CD8-positive, alpha-beta memory T cell (primary cell): ENCODE data around the gene H6PD. TPM values are rescaled to one million over a fixed set of nuclear protein-coding genes. Genes with fewer than 3 reads are reported as not detected.

ENCODE experiments used
- CTCF ChIA-PET: fragments of 350-600 bp; sonication (Branson Sonifier 250); formaldehyde crosslinking; loops from one replicate; lab custom pipeline; 2021; ENCODE audit warnings: antibody characterized with exemption; lab: Charles Lee
- POLR2A ChIA-PET: fragments of 350-600 bp; sonication (Branson Sonifier 250); formaldehyde crosslinking; loops from one replicate; lab custom pipeline; 2021; ENCODE audit warnings: antibody characterized with exemption; lab: Charles Lee
- DNase-seq, 5 donors: peaks; one replicate each; pipeline versions ENCODE4 v3.0.0 to v3.0.0-alpha.2; 2020 to 2022; ENCODE audit warnings: mixed read lengths in 1 of 5
- H3K27ac ChIP-seq: one replicate; pipeline ENCODE4 v1.7.0; 2013; ENCODE audit warnings: low read depth, mild to moderate bottlenecking, low read length, moderate library complexity
- H3K27me3 ChIP-seq: 2 replicates; pipeline ENCODE4 v1.7.0; 2013; ENCODE audit warnings: low read length, mild to moderate bottlenecking; ENCODE audit not compliant: insufficient read depth, poor library complexity, severe bottlenecking
- H3K36me3 ChIP-seq: 2 replicates; pipeline ENCODE4 v1.7.0; 2013; ENCODE audit warnings: mild to moderate bottlenecking, low read length, moderate library complexity; ENCODE audit not compliant: insufficient read depth
- H3K4me1 ChIP-seq: 2 replicates; pipeline ENCODE4 v1.7.0; 2013; ENCODE audit warnings: mild to moderate bottlenecking, low read length, moderate library complexity; ENCODE audit not compliant: insufficient read depth
- H3K4me3 ChIP-seq: 2 replicates; pipeline ENCODE4 v1.7.0; 2013; ENCODE audit warnings: mild to moderate bottlenecking, low read length
- H3K9me3 ChIP-seq: 2 replicates; pipeline ENCODE4 v1.7.0; 2013; ENCODE audit warnings: mild to moderate bottlenecking, low read length
- H3K27ac Mint-ChIP-seq, 8 donors: one replicate each; pipeline ENCODE4 v1.8.0; 2020 to 2021; ENCODE audit warnings: mixed read lengths in 8 of 8, mild to moderate bottlenecking in 6 of 8, inconsistent platforms in 3 of 8, moderate library complexity in 3 of 8
- H3K27me3 Mint-ChIP-seq, 2 donors: one replicate each; pipeline ENCODE4 v1.8.0; 2020 to 2021; ENCODE audit warnings: mixed read lengths in 2 of 2, mild to moderate bottlenecking in 1 of 2, moderate library complexity in 1 of 2
- H3K36me3 Mint-ChIP-seq, 3 donors: one replicate each; pipeline ENCODE4 v1.8.0; 2020 to 2021; ENCODE audit warnings: mixed read lengths in 3 of 3, inconsistent platforms in 1 of 3, mild to moderate bottlenecking in 1 of 3
- H3K4me1 Mint-ChIP-seq, 3 donors: one replicate each; pipeline ENCODE4 v1.8.0; 2020 to 2021; ENCODE audit warnings: mixed read lengths in 3 of 3, inconsistent platforms in 1 of 3, mild to moderate bottlenecking in 1 of 3
- H3K4me3 Mint-ChIP-seq, 7 donors: one replicate each; pipeline ENCODE4 v1.8.0; 2020 to 2021; ENCODE audit warnings: mixed read lengths in 7 of 7, mild to moderate bottlenecking in 6 of 7, moderate library complexity in 4 of 7, inconsistent platforms in 2 of 7
- H3K9me3 Mint-ChIP-seq, 5 donors: one replicate each; pipeline ENCODE4 v1.8.0; 2020 to 2022; ENCODE audit warnings: mixed read lengths in 5 of 5, mild to moderate bottlenecking in 3 of 5, moderate library complexity in 2 of 5, inconsistent platforms in 1 of 5
- polyA plus RNA-seq: library from polyadenylated mRNA; unstranded; fragments of 300-500 nt; fragmentation: Illumina TruSeq; gene quantifications from one replicate; pipeline ENCODE4 v1.2.3, GENCODE V29; 2021
- total RNA-seq, 2 experiments: library from RNA; stranded (reverse); gene quantifications; one replicate each; pipeline ENCODE4 v1.2.3, GENCODE V29; 2021

Gene H6PD
- total and polyA plus RNA-seq, 3 experiments from 2014 or later: 7.8 to 11.6 (median 7.9) TPM

DNA sequence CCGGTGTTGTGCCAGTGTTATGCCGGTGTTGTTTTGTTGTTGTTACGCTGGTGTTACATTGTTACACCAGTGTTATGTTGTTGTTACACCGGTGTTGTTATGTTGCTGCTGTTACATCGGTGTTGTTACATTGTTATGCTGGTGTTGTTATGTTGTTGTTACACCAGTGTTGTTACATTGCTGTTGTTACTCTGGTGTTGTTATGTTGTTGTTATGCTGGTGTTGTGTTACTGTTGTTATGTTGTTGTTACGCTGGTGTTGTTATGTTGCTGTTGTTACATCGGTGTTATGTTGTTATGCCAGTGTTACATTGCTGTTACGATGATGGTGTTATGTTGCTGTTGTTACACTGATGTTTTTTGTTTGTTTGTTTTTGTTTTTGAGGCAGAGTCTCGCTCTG is 24.1 kb downstream of the H6PD start:
- Mint-ChIP-seq H3K27ac (no peak overlapping the region), H3K27me3 (no peaks in the 10 kb centered on the region), H3K9me3 (peaks cover 0 to 1% (median 0%) of the 10 kb centered on the region in 5 donors), H3K36me3 (peaks cover 11 to 51% (median 12%) of the 10 kb centered on the region in 3 donors), H3K4me1 (peaks cover 20 to 49% (median 30%) of the 10 kb centered on the region in 3 donors), H3K4me3 (no peak overlapping the region)
- H3K27ac ChIP-seq: no peak overlapping the region
- ChIA-PET CTCF (no interaction called here), POLR2A (no interaction called here)
- H3K36me3 ChIP-seq: peaks cover 6% of the 10 kb centered on the region
- no peaks in the 10 kb centered on the region for H3K4me1 ChIP-seq
- no peaks in the 10 kb centered on the region for H3K9me3 ChIP-seq
- no peak overlapping the region for H3K4me3 ChIP-seq
- DNase-seq: no peak
- no peaks in the 10 kb centered on the region for H3K27me3 ChIP-seq

GRCh38 chr1:9260059-9260766 is 25.6 kb downstream of the H6PD start:
- Mint-ChIP-seq H3K4me3 (no peak overlapping the region), H3K36me3 (peaks cover 11 to 61% (median 12%) of the 10 kb centered on the region in 3 donors), H3K27me3 (no peaks in the 10 kb centered on the region), H3K9me3 (peaks cover 0 to 1% (median 0%) of the 10 kb centered on the region in 5 donors), H3K4me1 (peaks cover 20 to 38% (median 30%) of the 10 kb centered on the region in 3 donors), H3K27ac (peak overlapping the region in 3 of 8 donors; percentile 8 to 19 (median 15))
- Histone ChIP-seq H3K9me3 (no peaks in the 10 kb centered on the region), H3K27ac (no peak overlapping the region), H3K36me3 (peaks cover 6% of the 10 kb centered on the region), H3K27me3 (no peaks in the 10 kb centered on the region), H3K4me3 (no peak overlapping the region), H3K4me1 (no peaks in the 10 kb centered on the region)
- ChIA-PET CTCF (interaction anchor here (0.6 kb wide), 1 partner anchor 893 kb away, joined by 3 read pairs; no protein-coding TSS in a partner anchor), POLR2A (no interaction called here)
- DNase-seq: no peak

DNA sequence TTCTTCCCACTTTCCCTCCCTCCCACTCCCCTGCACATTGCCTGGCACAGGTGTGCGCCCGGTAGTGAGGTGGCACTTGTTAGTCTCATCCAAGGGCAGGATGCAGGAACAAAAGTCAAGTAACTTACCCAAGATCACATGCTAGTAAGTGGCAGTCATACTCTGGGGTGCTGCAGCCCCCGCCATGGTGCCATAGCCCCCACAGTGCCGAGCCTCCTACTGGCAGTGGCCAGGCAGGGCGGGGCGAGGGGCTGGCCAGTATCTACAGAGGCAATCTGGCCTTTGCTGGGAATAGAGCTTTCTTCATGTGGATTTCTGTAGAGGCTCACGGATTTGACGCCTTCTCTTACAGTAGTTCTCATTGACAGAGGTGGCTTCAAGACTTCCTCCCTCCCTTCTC is 26.9 kb downstream of the H6PD start:
- peaks cover 0 to 1% (median 0%) of the 10 kb centered on the region in 5 donors for H3K9me3 Mint-ChIP-seq
- peaks cover 6% of the 10 kb centered on the region for H3K36me3 ChIP-seq
- peaks cover 20 to 37% (median 30%) of the 10 kb centered on the region in 3 donors for H3K4me1 Mint-ChIP-seq
- H3K27me3 ChIP-seq: no peaks in the 10 kb centered on the region
- peak overlapping the region in 3 of 8 donors; percentile 2 to 51 (median 23) for H3K27ac Mint-ChIP-seq
- no peak overlapping the region for H3K27ac ChIP-seq
- DNase-seq: no peak
- ChIA-PET CTCF (no interaction called here), POLR2A (no interaction called here)
- H3K9me3 ChIP-seq: no peaks in the 10 kb centered on the region
- H3K4me3 Mint-ChIP-seq: no peak overlapping the region
- H3K4me3 ChIP-seq: no peak overlapping the region
- no peaks in the 10 kb centered on the region for H3K4me1 ChIP-seq
- peaks cover 11 to 61% (median 14%) of the 10 kb centered on the region in 3 donors for H3K36me3 Mint-ChIP-seq
- H3K27me3 Mint-ChIP-seq: no peaks in the 10 kb centered on the region

DNA sequence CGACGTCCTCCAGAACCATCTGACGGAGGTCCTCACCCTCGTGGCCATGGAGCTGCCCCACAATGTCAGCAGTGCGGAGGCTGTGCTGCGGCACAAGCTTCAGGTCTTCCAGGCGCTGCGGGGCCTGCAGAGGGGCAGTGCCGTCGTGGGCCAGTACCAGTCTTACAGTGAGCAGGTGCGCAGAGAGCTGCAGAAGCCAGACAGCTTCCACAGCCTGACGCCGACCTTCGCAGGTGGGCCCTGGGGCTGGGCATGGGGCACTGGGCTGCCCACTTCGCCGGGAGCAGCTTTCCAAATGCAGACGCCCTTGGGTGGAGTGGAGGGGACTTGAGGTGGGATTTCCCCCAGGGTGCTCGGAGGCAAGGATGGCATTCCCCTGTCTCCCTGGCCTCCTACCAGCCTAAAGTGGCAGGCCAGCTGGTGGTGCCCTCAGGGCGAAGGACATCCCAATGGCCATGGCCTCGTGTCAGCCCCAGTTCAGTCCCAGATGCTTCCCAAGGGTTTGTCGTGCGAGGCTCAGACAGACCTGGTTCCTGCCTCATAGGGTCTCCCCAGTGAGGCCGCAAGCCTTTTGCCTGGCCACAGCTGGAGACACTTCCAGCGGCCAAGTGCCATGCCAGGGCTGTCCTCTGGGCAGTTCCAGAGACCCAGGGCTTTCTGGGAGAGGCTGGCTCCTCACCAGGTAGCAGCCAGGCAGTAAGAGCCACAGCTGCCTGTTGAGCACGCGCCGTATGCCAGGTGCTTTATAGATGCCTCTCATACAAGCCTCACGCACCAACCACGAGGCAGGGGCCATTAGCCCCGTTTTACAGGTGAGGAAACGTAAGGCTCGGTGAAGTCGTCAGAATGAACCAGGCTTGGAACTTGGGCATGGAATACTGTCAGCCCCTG is 27.8 kb downstream of the H6PD start:
- Mint-ChIP-seq H3K36me3 (peaks cover 11 to 61% (median 12%) of the 10 kb centered on the region in 3 donors), H3K4me1 (peaks cover 23 to 39% (median 30%) of the 10 kb centered on the region in 3 donors), H3K9me3 (peaks cover 0 to 1% (median 0%) of the 10 kb centered on the region in 5 donors), H3K27ac (peak overlapping the region in 1 of 8 donors; percentile 2), H3K27me3 (no peaks in the 10 kb centered on the region), H3K4me3 (no peak overlapping the region)
- Histone ChIP-seq H3K4me1 (no peaks in the 10 kb centered on the region), H3K9me3 (no peaks in the 10 kb centered on the region), H3K36me3 (peaks cover 6% of the 10 kb centered on the region), H3K27ac (no peak overlapping the region), H3K4me3 (no peak overlapping the region), H3K27me3 (no peaks in the 10 kb centered on the region)
- no peak for DNase-seq
- ChIA-PET CTCF (no interaction called here), POLR2A (no interaction called here)

GRCh38 chr1:9263276-9263855 is 28.8 kb downstream of the H6PD start:
- H3K9me3 Mint-ChIP-seq: peaks cover 0 to 1% (median 0%) of the 10 kb centered on the region in 5 donors
- POLR2A ChIA-PET: no interaction called here

DNA sequence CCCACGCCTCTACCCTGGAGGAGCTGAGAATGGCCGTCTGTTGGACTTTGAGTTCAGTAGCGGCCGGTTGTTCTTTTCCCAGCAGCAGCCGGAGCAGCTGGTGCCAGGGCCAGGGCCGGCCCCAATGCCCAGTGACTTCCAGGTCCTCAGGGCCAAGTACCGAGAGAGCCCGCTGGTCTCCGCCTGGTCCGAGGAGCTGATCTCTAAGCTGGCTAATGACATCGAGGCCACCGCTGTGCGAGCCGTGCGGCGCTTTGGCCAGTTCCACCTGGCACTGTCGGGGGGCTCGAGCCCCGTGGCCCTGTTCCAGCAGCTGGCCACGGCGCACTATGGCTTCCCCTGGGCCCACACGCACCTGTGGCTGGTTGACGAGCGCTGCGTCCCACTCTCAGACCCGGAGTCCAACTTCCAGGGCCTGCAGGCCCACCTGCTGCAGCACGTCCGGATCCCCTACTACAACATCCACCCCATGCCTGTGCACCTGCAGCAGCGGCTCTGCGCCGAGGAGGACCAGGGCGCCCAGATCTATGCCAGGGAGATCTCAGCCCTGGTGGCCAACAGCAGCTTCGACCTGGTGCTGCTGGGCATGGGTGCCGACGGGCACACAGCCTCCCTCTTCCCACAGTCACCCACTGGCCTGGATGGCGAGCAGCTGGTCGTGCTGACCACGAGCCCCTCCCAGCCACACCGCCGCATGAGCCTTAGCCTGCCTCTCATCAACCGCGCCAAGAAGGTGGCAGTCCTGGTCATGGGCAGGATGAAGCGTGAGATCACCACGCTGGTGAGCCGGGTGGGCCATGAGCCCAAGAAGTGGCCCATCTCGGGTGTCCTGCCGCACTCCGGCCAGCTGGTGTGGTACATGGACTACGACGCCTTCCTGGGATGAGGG is 29.7 kb downstream of the H6PD start:
- no peak overlapping the region for H3K4me3 Mint-ChIP-seq
- H3K36me3 ChIP-seq: peaks cover 6% of the 10 kb centered on the region
- H3K27me3 ChIP-seq: no peaks in the 10 kb centered on the region
- H3K4me3 ChIP-seq: no peak overlapping the region
- peaks cover 15 to 25% (median 16%) of the 10 kb centered on the region in 3 donors for H3K4me1 Mint-ChIP-seq
- H3K9me3 Mint-ChIP-seq: peaks cover 0 to 1% (median 0%) of the 10 kb centered on the region in 5 donors
- ChIA-PET CTCF (interaction anchor here (1.4 kb wide), 1 partner anchor 27 kb away, joined by 3 read pairs; no protein-coding TSS in a partner anchor), POLR2A (no interaction called here)
- H3K9me3 ChIP-seq: no peaks in the 10 kb centered on the region
- H3K27me3 Mint-ChIP-seq: no peaks in the 10 kb centered on the region
- no peak overlapping the region for H3K27ac ChIP-seq
- H3K4me1 ChIP-seq: no peaks in the 10 kb centered on the region
- no peak for DNase-seq
- peaks cover 5 to 69% (median 8%) of the 10 kb centered on the region in 3 donors for H3K36me3 Mint-ChIP-seq
- no peak overlapping the region for H3K27ac Mint-ChIP-seq

More at GRCh38 chr1:9263276-9263855, 28.8 kb downstream of the H6PD start:
- Mint-ChIP-seq H3K36me3 (peaks cover 6 to 61% (median 10%) of the 10 kb centered on the region in 3 donors), H3K27me3 (no peaks in the 10 kb centered on the region), H3K27ac (no peak overlapping the region), H3K4me1 (peaks cover 18 to 32% (median 19%) of the 10 kb centered on the region in 3 donors), H3K4me3 (no peak overlapping the region)
- no peaks in the 10 kb centered on the region for H3K27me3 ChIP-seq
- no peak for DNase-seq
- H3K9me3 ChIP-seq: no peaks in the 10 kb centered on the region
- H3K4me3 ChIP-seq: no peak overlapping the region
- no peak overlapping the region for H3K27ac ChIP-seq
- peaks cover 6% of the 10 kb centered on the region for H3K36me3 ChIP-seq
- no peaks in the 10 kb centered on the region for H3K4me1 ChIP-seq
- CTCF ChIA-PET: no interaction called here

GRCh38 chr1:9265037-9265436 is 30.5 kb downstream of the H6PD start:
- H3K27ac Mint-ChIP-seq: no peak overlapping the region
- ChIA-PET POLR2A (no interaction called here), CTCF (interaction anchor here (1.4 kb wide), 1 partner anchor 27 kb away, joined by 3 read pairs; no protein-coding TSS in a partner anchor)

More at GRCh38 chr1:9265037-9265436, 30.5 kb downstream of the H6PD start:
- Mint-ChIP-seq H3K27me3 (no peaks in the 10 kb centered on the region), H3K4me3 (no peak overlapping the region), H3K9me3 (peaks cover 0 to 1% (median 0%) of the 10 kb centered on the region in 5 donors), H3K4me1 (peaks cover 9 to 17% (median 11%) of the 10 kb centered on the region in 3 donors), H3K36me3 (peaks cover 5 to 74% (median 8%) of the 10 kb centered on the region in 3 donors)
- Histone ChIP-seq H3K9me3 (no peaks in the 10 kb centered on the region), H3K4me3 (no peak overlapping the region), H3K27me3 (no peaks in the 10 kb centered on the region), H3K4me1 (no peaks in the 10 kb centered on the region), H3K36me3 (peaks cover 6% of the 10 kb centered on the region), H3K27ac (no peak overlapping the region)
- DNase-seq: no peak
